DMS79 (cell line): Measurements from ENCODE around the gene RAD51B.

ENCODE experiments used
- DNase-seq: peaks from one replicate; lab custom pipeline; 2025; lab: John Stamatoyannopoulos, UW

Gene RAD51B

GRCh38 chr14:68594737-68595380 lies 775.3 kb downstream of the RAD51B start:
- no peak for DNase-seq

GRCh38 chr14:68596211-68596610 lies 776.6 kb downstream of the RAD51B start:
- no peak for DNase-seq

- DNase-seq = no peak
Measured at GRCh38 chr14:68596701-68597100, 777.1 kb downstream of the RAD51B start.

- DNase-seq = no peak
Measured at GRCh38 chr14:68598089-68598488, 778.5 kb downstream of the RAD51B start.

GRCh38 chr14:68598621-68599447 lies 779.3 kb downstream of the RAD51B start:
- no peak for DNase-seq

GRCh38 chr14:68599896-68600610 lies 780.5 kb downstream of the RAD51B start:
- DNase-seq = no peak

- DNase-seq = no peak
Measured at GRCh38 chr14:68602507-68602906, 782.9 kb downstream of the RAD51B start.

GRCh38 chr14:68603533-68604360 lies 784.2 kb downstream of the RAD51B start:
- no peak for DNase-seq

- DNase-seq = no peak
Measured at GRCh38 chr14:68604361-68604730, 784.8 kb downstream of the RAD51B start.

- DNase-seq = no peak
Measured at GRCh38 chr14:68604822-68605221, 785.2 kb downstream of the RAD51B start.

GRCh38 chr14:68606176-68606575 lies 786.6 kb downstream of the RAD51B start:
- no peak for DNase-seq

GRCh38 chr14:68606644-68607043 lies 787.1 kb downstream of the RAD51B start:
- no peak for DNase-seq

- no peak for DNase-seq
Measured at GRCh38 chr14:68607081-68607866, 787.7 kb downstream of the RAD51B start.

GRCh38 chr14:68607867-68608573 lies 788.4 kb downstream of the RAD51B start:
- DNase-seq = no peak

GRCh38 chr14:68608574-68608962 lies 789.0 kb downstream of the RAD51B start:
- DNase-seq = no peak

- no peak for DNase-seq
Measured at GRCh38 chr14:68609012-68609411, 789.4 kb downstream of the RAD51B start.

GRCh38 chr14:68610251-68610793 lies 790.7 kb downstream of the RAD51B start:
- no peak for DNase-seq

GRCh38 chr14:68611599-68611998 lies 792.0 kb downstream of the RAD51B start:
- DNase-seq = no peak

GRCh38 chr14:68612049-68612448 lies 792.5 kb downstream of the RAD51B start:
- DNase-seq = no peak

GRCh38 chr14:68616221-68616902 lies 796.8 kb downstream of the RAD51B start:
- DNase-seq = no peak
